ENCODE results near the gene SYF2. TPM values are rescaled to one million over a fixed set of nuclear protein-coding genes. Genes with fewer than 3 reads are reported as not detected.
A peak's percentile ranks its signal among the peaks of the same experiment; 100 is the strongest.

SYF2 gene
- total and polyA plus RNA-seq, 12 donors = 34.8 to 86.3 (median 56.5) TPM

DNA sequence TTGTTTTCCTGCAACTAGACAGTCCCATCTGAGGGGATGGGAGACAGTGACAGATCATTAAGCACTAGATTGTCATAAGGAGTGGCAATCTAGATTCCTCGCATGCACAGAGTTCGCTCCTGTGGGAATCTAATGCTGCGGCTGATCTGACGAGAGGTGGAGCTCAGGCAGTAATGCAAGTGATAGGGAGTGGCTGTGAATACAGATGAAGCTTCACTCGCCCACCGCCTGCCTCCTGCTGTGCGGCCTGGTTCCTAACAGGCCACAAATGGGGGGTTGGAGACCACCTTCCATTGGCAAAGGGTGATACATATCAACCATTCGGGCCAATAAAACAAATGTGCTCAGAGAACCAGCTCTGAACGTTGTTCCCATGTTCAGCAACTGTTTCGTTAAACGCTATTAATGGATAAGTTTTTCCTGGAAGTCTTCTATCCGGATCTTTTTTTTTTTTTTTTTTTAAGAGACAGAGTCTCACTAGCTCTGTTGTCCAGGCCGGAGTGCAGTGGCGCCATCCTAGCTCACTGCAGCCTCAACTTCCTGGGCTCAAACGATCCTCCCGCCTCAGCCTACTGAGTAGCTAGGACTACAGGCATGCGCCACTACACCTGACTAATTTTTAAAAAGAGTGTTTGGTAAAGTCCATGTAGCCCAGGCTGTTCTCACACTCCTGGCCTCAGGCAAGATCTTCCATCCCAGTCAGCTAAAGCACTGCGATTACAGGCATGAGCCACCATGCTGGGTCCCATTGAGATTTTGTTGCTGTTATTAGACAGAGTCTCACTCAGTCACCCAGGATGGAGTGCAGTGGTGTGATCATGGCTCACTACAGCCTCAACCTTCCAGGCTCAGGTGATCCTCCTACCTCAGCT, 23.6 kb upstream of the SYF2 start:
- no peaks in the 10 kb centered on the region for H3K27me3 ChIP-seq
- no peak overlapping the region for H3K4me3 ChIP-seq
- no peak for DNase-seq
- H3K9me3 ChIP-seq (replicated peaks in 1 of 3) = no peaks in the 10 kb centered on the region
- WGBS, 4 donors = 85 to 94% (median 90%) methylated on average over 15 to 18 of the region's 18 CpGs
- peak overlapping the region in 1 of 5 donors; percentile 8 for H3K27ac ChIP-seq
- intact Hi-C loops (cut with DNase I) = no loop called here
- H3K4me1 ChIP-seq (replicated peaks in 1 of 2) = peaks cover 0 to 7% of the 10 kb centered on the region in 2 donors
- no peak for TF ChIP-seq POLR2A (IDR thresholded peaks at IDR 0.05)
- no peak for TF ChIP-seq CTCF (IDR thresholded peaks at IDR 0.05)
- H3K36me3 ChIP-seq (replicated peaks in 1 of 2) = no peaks in the 10 kb centered on the region

GRCh38 chr1:25253911-25254310, 21.6 kb upstream of the SYF2 start:
- Histone ChIP-seq H3K4me1 (replicated peaks in 1 of 2) (peaks cover 0 to 6% of the 10 kb centered on the region in 2 donors), H3K27me3 (no peaks in the 10 kb centered on the region), H3K4me3 (no peak overlapping the region), H3K9me3 (replicated peaks in 1 of 3) (no peaks in the 10 kb centered on the region), H3K36me3 (replicated peaks in 1 of 2) (no peaks in the 10 kb centered on the region), H3K27ac (peak overlapping the region in 1 of 5 donors; percentile 22)
- 65 to 76% (median 70%) methylated on average over 2 of the region's 2 CpGs for WGBS, 4 donors
- TF ChIP-seq POLR2A (IDR thresholded peaks at IDR 0.05) (no peak), CTCF (IDR thresholded peaks at IDR 0.05) (no peak)
- intact Hi-C loops (cut with DNase I) = no loop called here
- no peak for DNase-seq

DNA sequence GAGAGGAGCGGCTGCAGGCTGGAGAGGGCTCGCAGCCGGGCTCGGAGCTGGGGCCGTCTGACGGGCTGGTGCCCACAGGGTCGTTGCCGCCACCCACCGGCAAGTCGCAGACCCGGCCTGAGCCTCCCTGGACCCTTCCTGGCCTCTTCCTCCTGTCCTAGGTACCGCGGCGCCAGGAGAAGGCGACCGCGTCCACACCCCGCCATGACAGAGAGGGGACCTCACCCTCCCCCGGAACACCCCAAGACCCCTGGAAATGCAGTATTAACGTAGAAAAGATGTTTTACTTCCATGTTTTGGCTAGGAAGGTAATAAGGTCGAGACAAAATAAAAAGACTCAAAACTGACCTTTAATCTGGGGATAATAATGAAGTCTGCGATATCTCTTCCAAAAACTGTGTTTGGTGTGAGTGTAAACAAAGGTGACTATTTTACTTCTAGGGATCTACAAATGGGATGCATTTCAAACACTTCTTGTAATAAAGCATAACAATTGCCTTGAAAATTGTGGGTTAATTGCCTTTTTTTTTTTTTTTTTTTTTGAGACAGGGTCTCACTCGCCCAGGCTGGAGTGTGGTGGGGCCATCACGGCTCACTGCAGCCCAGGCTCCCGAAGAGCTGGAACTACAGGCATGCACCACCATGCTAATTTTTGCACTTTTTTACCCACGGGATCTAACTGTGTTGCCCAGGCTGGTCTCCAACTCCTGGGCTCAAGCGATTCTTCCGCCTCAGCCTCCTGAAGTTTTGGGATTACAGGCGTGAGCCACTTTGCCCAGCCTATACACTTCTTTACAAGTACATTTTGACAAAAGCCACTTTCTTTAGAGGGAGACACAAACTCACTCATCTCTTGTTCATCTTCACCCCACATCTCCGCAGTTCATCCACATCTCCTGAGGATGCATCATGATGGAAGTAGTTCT, 15.8 kb upstream of the SYF2 start:
- H3K9me3 ChIP-seq (replicated peaks in 1 of 3) = no peaks in the 10 kb centered on the region
- WGBS, 4 donors = 24 to 43% (median 31%) methylated on average over 17 to 30 of the region's 30 CpGs
- H3K36me3 ChIP-seq (replicated peaks in 1 of 2) = peaks cover 0 to 25% of the 10 kb centered on the region in 2 donors
- DNase-seq = peak in 1 of 7 donors; percentile 56
- intact Hi-C loops (cut with DNase I) = no loop called here
- H3K27me3 ChIP-seq = no peaks in the 10 kb centered on the region
- TF ChIP-seq POLR2A (IDR thresholded peaks at IDR 0.05) = no peak
- TF ChIP-seq CTCF (IDR thresholded peaks at IDR 0.05) = peak in 1 of 6 experiments; percentile 1
- peak overlapping the region; percentile 1 to 68 (median 32) for H3K4me3 ChIP-seq
- H3K4me1 ChIP-seq (replicated peaks in 1 of 2) = peaks cover 16 to 35% of the 10 kb centered on the region in 2 donors
- peak overlapping the region in 4 of 5 donors; percentile 95 to 100 (median 98) for H3K27ac ChIP-seq

All from adrenal gland (tissue), 12 donors.